DMS114 treated with DMSO at 0.1 percent for 48 hours (cell line): ENCODE results near the gene CCL14.
"Not testable (repeated sequence)": the region's sequence is repeated elsewhere in the genome, so short reads cannot be mapped to it uniquely, and the experiment has no call there.

Source experiments
- DNase-seq: peaks from one replicate; lab custom pipeline; 2025; ENCODE audit not compliant: unreplicated experiment; lab: John Stamatoyannopoulos, UW

The CCL14 gene

GRCh38 chr17:35986643-35987042, at the start of gene CCL14:
CCL14 (minus strand) TSS chr17:35986729; CDS start chr17:35986649, 80 bp downstream.
- DNase-seq = no peak

DNA sequence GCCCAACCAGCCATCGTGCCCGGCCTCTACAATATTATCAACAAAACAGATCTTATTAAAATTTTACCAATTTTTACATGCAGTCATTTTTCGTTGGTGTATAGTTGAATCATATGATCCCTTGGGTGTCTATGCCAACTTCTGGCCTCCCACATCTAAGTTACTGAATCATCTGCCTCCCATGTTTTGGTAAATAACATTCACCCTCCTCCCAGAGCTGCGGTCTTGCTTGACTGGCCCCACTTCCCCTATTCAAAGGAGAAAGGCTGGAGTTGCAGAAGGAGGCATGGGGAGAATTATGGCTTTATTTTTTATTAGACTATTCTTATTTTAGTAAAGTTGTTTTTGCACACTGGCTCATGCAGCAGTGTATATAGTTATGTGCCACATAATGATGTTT, 49.7 kb upstream of the CCL14 start:
- DNase-seq = no peak

DNA sequence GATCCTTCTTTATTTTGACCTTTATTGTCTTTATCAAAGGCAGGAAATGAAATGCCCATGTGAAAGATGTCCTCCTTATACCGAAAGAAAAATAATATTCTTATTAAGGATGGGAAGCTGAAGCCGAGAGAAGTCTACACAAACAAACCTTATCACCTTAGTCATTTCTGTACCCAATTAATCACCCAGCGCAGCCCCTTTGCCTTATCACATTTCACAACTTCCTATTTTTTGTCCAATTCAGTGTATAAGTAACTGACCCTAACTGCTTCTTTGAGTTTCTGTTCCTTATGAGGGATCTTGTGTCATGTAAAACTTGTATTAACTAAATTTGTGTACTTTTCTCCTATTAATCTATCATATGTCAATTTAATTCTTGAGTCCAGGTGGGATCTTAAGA, 47.6 kb upstream of the CCL14 start:
- no peak for DNase-seq

- no peak for DNase-seq
Observed at GRCh38 chr17:36030956-36031355, 44.4 kb upstream of the CCL14 start.

GRCh38 chr17:36027761-36028160, 41.2 kb upstream of the CCL14 start:
- DNase-seq = no peak

- DNase-seq = no peak
Observed at GRCh38 chr17:36024106-36024869, 37.8 kb upstream of the CCL14 start.

- no peak for DNase-seq
Observed at GRCh38 chr17:36019423-36019822, 32.9 kb upstream of the CCL14 start.

DNA sequence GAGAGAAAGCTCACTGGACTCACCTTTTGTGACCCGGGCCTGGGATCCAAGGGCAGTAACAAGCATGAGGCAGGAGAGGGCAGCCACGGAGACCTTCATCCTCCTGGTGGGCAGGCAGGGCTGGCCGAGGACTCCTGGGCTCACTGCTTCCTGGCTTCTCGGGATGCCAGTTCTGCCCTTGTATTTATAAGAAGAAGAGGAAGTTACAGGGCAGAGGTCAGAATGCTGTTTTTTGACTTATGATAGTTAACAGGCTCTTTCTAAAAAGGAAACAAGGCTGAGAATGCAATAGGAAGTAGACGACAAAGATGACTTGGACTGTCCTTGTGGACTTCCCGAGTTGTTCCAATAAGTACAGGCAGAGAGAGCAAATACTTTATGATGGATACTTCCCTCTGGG, 31.3 kb upstream of the CCL14 start, which contains the start of gene CCL23:
Gene CCL23, minus strand, starts transcription at position 174 of the 400 bp plus-strand sequence. Its CDS starts 75 bp downstream, at position 99.
- no peak for DNase-seq

DNA sequence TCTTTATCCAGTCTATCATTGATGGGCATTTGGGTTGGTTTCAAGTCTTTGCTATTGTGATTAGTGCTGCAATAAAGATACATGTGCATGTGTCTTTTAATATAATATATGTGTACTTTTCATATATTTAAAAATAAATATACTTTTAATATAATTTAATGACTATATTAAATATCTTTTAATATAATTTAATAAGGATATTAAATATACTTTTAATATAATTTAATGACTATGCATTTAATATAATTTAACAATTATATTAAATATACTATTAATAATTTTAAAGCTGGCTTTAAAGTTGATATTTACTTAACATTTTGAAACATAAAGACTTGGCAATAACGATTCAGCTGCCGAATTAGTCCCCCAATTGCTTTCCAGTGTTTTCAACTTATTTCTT, 30.0 kb upstream of the CCL14 start:
- DNase-seq = no peak

DNA sequence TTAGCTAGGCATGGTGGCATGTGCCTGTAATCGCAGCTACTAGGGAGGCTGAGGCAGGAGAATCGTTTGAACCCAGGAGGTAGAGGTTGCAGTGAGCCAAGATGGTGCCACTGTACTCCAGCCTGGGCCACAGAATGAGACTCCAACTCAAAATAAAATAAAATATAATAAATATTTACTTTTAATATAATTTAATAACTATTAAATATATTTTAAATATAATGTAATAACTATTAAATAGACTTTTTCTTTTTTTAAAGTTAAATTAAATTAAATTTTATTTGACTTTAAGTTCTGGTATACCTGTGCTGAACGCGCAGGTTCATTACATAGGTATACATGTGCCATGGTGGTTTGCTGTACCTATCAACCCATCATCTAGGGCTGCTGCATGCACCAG, 29.4 kb upstream of the CCL14 start:
- DNase-seq = not testable (repeated sequence)

GRCh38 chr17:36014946-36015345, 28.4 kb upstream of the CCL14 start:
- DNase-seq = no peak

DNA sequence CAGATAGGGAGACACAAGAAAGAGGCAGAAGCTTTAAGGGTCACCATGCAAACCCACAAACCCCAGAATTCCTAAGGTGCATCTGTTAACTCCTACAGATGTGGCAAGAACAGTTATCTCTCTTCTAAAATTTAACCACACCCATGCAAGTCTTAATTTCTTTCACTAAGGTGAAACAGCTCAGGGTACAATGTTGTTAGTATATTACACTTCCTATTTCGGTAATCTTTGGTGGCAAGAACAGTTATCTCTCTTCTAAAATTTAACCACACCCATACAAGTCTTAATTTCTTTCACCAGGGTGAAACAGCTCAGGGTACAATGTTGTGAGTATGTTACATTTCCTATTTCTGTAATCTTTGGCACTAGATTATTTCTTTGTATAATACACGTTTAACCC, 24.7 kb upstream of the CCL14 start:
- DNase-seq = no peak

- DNase-seq = no peak
Observed at GRCh38 chr17:36008998-36009665, 22.6 kb upstream of the CCL14 start.

DNA sequence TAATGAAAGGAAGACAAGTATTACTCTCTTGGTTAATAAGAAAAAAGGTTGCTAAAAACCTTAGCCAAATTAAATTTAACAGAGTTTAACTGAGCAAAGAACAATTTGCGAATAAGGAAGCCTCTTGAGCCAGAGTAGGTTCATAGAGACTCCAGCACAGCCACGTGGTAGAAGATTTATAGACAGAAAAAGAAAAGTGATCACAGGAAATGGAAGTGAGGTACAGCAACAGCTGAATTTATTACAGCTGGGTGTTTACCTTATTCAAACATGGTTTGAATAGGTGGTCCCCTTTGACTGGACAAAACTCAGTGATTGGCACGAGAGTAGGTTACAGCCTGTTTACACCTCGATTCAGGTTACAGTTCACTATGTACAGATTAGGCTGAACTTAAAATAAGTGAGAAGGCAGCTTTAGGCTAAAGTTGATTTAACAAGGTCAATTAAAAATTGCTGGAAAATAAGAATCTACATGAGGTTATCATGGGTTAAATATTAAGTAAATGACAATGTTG, 18.1 kb upstream of the CCL14 start:
- no peak for DNase-seq

DNA sequence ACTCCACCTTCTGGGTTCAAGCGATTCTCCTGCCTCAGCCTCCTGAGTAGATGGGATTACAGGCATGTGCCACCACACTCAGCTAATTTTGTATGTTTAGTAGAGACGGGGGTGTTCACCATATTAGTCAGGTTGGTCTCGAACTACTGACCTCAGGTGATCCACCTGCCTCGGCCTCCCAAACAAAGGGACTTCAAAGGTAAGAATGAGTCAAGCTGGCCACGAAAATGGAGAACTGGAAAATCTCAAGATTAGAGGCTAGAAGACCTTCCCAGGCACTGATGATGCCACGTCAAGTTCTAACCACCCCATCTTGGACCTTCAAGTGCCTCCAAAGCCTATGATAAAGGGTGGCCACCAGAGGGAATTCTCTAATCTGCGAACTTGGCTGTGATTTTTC, 16.1 kb upstream of the CCL14 start:
- DNase-seq = no peak

GRCh38 chr17:36001862-36002603, 15.5 kb upstream of the CCL14 start:
- no peak for DNase-seq

- DNase-seq = no peak
Observed at GRCh38 chr17:36001110-36001771, 14.7 kb upstream of the CCL14 start, which contains the start of gene CCL15. CCL15 (minus strand) TSS chr17:36001553; CDS start chr17:36001492, 61 bp downstream.

GRCh38 chr17:36000732-36001109, 14.2 kb upstream of the CCL14 start:
- no peak for DNase-seq

- DNase-seq = no peak
Observed at GRCh38 chr17:35998756-35999155, 12.2 kb upstream of the CCL14 start.

- no peak for DNase-seq
Observed at GRCh38 chr17:35998018-35998545, 11.6 kb upstream of the CCL14 start.

GRCh38 chr17:35995346-35995745, 8.8 kb upstream of the CCL14 start:
- DNase-seq = not testable (repeated sequence)
